SK-N-SH (cell line): Measurements from ENCODE around the gene TMEM150C. TPM values are rescaled to one million over a fixed set of nuclear protein-coding genes. Genes with fewer than 3 reads are reported as not detected.

Experiments
- CTCF ChIA-PET: fragments of 300-600, 350-600 bp; formaldehyde crosslinking; extraction: SDS; loops from one replicate; lab custom pipeline; 2021; lab: Yijun Ruan, JAX
- POLR2A ChIA-PET: fragments of 350-600 bp; sonication (Branson Sonifier 250); formaldehyde crosslinking; extraction: SDS; loops from one replicate; lab custom pipeline; 2020; ENCODE audit warnings: antibody characterized with exemption, inconsistent platforms; lab: Yijun Ruan, JAX
- DNase-seq: peaks from one replicate; pipeline ENCODE4 v3.0.0; 2012
- H2AFZ ChIP-seq: fragments of 200-600 bp; sonication (generic); 2 replicates; pipeline ENCODE4 v1.8.1; 2016; ENCODE audit warnings: antibody characterized with exemption, mild to moderate bottlenecking, low read depth
- H3F3A ChIP-seq: fragments of 200-600 bp; sonication (generic); replicated peaks from 2 replicates; pipeline ENCODE3; 2016; ENCODE audit warnings: antibody characterized with exemption, mild to moderate bottlenecking; ENCODE audit not compliant: insufficient read depth
- H3K27ac ChIP-seq, 2 experiments: fragments of 200-500 bp in 1 of 2; fragments of 200-600 bp in 1 of 2; sonication (Bioruptor generic) in 1 of 2; sonication (generic), shearing (Covaris generic) in 1 of 2; 2 replicates each; pipeline versions ENCODE4 v1.5.1 to v1.6.1; 2014 to 2016; ENCODE audit warnings: low read depth in 2 of 2, inconsistent platforms in 1 of 2, low read length in 1 of 2, mild to moderate bottlenecking in 1 of 2, mixed read lengths in 1 of 2
- H3K27me3 ChIP-seq: fragments of 200-600 bp; sonication (generic), shearing (Covaris generic); 2 replicates; pipeline ENCODE4 v1.6.1; 2016; ENCODE audit warnings: mixed run types; ENCODE audit not compliant: insufficient read depth
- H3K36me3 ChIP-seq, 2 experiments: fragments of 200-500 bp in 1 of 2; fragments of 200-600 bp in 1 of 2; sonication (Bioruptor generic) in 1 of 2; sonication (generic) in 1 of 2; replicated peaks in 1 of 2; 2 replicates each; pipeline versions ENCODE3 to v1.5.1; 2014 to 2016; ENCODE audit warnings: low read length in 1 of 2, mild to moderate bottlenecking in 1 of 2; ENCODE audit not compliant: insufficient read depth in 2 of 2, control insufficient read depth in 1 of 2
- H3K4me1 ChIP-seq, 2 experiments: fragments of 200-500 bp in 1 of 2; fragments of 200-600 bp in 1 of 2; sonication (Bioruptor generic) in 1 of 2; sonication (generic), shearing (Covaris generic) in 1 of 2; 2 replicates each; pipeline versions ENCODE4 v1.5.1 to v1.6.1; 2014 to 2016; ENCODE audit warnings: low read depth in 1 of 2, low read length in 1 of 2, mixed run types in 1 of 2; ENCODE audit not compliant: insufficient read depth in 2 of 2, control insufficient read depth in 1 of 2
- H3K4me2 ChIP-seq: fragments of 200-600 bp; sonication (generic), shearing (Covaris generic); 2 replicates; pipeline ENCODE4 v1.6.1; 2017; ENCODE audit warnings: mixed run types
- H3K4me3 ChIP-seq, 2 experiments: fragments of 200-500 bp in 1 of 2; fragments of 200-600 bp in 1 of 2; sonication (Bioruptor generic) in 1 of 2; sonication (generic), shearing (Covaris generic) in 1 of 2; 2 replicates each; pipeline versions ENCODE4 v1.5.1 to v1.8.1; 2014 to 2016; ENCODE audit warnings: low read depth in 2 of 2, inconsistent platforms in 1 of 2, low read length in 1 of 2, mild to moderate bottlenecking in 1 of 2, mixed read lengths in 1 of 2, moderate library complexity in 1 of 2
- H3K79me2 ChIP-seq: fragments of 200-600 bp; sonication (generic); 2 replicates; pipeline ENCODE4 v1.8.1; 2017; ENCODE audit warnings: mild to moderate bottlenecking; ENCODE audit not compliant: insufficient read depth
- H3K9ac ChIP-seq: fragments of 200-600 bp; sonication (generic); 2 replicates; pipeline ENCODE4 v1.6.1; 2017; ENCODE audit warnings: mixed run types
- H3K9me2 ChIP-seq: fragments of 200-600 bp; sonication (generic); 2 replicates; pipeline ENCODE4 v1.6.1; 2017; ENCODE audit warnings: mixed run types
- H3K9me3 ChIP-seq: fragments of 200-600 bp; sonication (generic); 2 replicates; pipeline ENCODE4 v1.6.1; 2017; ENCODE audit warnings: mixed run types, mild to moderate bottlenecking, moderate library complexity
- H4K20me1 ChIP-seq: fragments of 200-600 bp; sonication (generic); 2 replicates; pipeline ENCODE4 v1.6.1; 2017; ENCODE audit warnings: mild to moderate bottlenecking, mixed run types; ENCODE audit not compliant: insufficient read depth
- CHD2 ChIP-seq: fragments of 150-350 bp; IDR thresholded peaks from 2 replicates; pipeline ENCODE4 v1.6.1; 2018; ENCODE audit warnings: low read length; ENCODE audit not compliant: partially characterized antibody
- ELF1 ChIP-seq: IDR thresholded peaks from 2 replicates; pipeline ENCODE4 v1.4.0; 2012
- FOSL2 ChIP-seq: IDR thresholded peaks from 2 replicates; pipeline ENCODE4 v1.4.0; 2012; ENCODE audit warnings: low read depth, mild to moderate bottlenecking, moderate library complexity, borderline replicate concordance
- FOXJ3 ChIP-seq: sonication (generic); formaldehyde crosslinking; IDR thresholded peaks from 2 replicates; pipeline ENCODE4 v1.5.1; 2020; ENCODE audit warnings: mild to moderate bottlenecking, missing genetic modification reagents
- GATA2 ChIP-seq: sonication (generic); formaldehyde crosslinking; IDR thresholded peaks from 2 replicates; pipeline ENCODE4 v1.5.0; 2020; ENCODE audit warnings: mild to moderate bottlenecking, missing genetic modification reagents
- IRF3 ChIP-seq: fragments of 150-350 bp; IDR thresholded peaks from 2 replicates; pipeline ENCODE4 v1.6.1; 2016; ENCODE audit warnings: mild to moderate bottlenecking, low read depth, low read length
- JUND ChIP-seq: IDR thresholded peaks from 2 replicates; pipeline ENCODE4 v1.4.0; 2012
- MAX ChIP-seq: IDR thresholded peaks from 2 replicates; pipeline ENCODE4 v1.4.0; 2012; ENCODE audit warnings: low read depth
- MEF2A ChIP-seq: IDR thresholded peaks from 2 replicates; pipeline ENCODE4 v1.4.0; 2012; ENCODE audit warnings: low read depth, borderline replicate concordance
- NFIC ChIP-seq: IDR thresholded peaks from 2 replicates; pipeline ENCODE4 v1.4.0; 2012; ENCODE audit warnings: borderline replicate concordance
- POLR2AphosphoS5 ChIP-seq: IDR thresholded peaks from 2 replicates; pipeline ENCODE4 v1.6.1; 2012; ENCODE audit warnings: low read depth, low read length
- REST ChIP-seq: IDR thresholded peaks from 2 replicates; pipeline ENCODE4 v1.6.1; 2012; ENCODE audit warnings: mild to moderate bottlenecking, low read depth, low read length, moderate library complexity
- RXRA ChIP-seq: IDR thresholded peaks from 2 replicates; pipeline ENCODE4 v1.4.0; 2012; ENCODE audit warnings: low read depth, mild to moderate bottlenecking, borderline replicate concordance
- SMC3 ChIP-seq: IDR thresholded peaks from 2 replicates; pipeline ENCODE4 v1.6.1; 2012; ENCODE audit warnings: low read depth, low read length, improper control_type of control experiment
- TCF12 ChIP-seq: IDR thresholded peaks from 2 replicates; pipeline ENCODE4 v1.4.0; 2012
- TEAD4 ChIP-seq: IDR thresholded peaks from 2 replicates; pipeline ENCODE4 v1.4.0; 2012; ENCODE audit warnings: mild to moderate bottlenecking, borderline replicate concordance; ENCODE audit not compliant: insufficient read depth
- USF1 ChIP-seq: IDR thresholded peaks from 2 replicates; pipeline ENCODE4 v1.4.0; 2012; ENCODE audit warnings: low read depth, borderline replicate concordance
- WGBS: methylation state at CpG from one replicate; pipeline ENCODE4 v1.1.6; 2017; ENCODE audit warnings: low lambda C conversion rate; 5-methylcytosine and 5-hydroxymethylcytosine counted together
- polyA plus RNA-seq, 3 experiments: library from polyadenylated mRNA; depleted of rRNA; stranded (reverse); fragments of >200 nt; gene quantifications; 2 replicates each; pipeline ENCODE4 v1.2.3, GENCODE V29; 2012

TMEM150C gene
- polyA plus RNA-seq, 1 of the 3 experiments (the other 2 are of a cell fraction), result 1.0 TPM

- TF ChIP-seq REST (no peak), MAX (no peak), TEAD4 (no peak), FOXJ3 (no peak), USF1 (no peak), IRF3 (no peak), NFIC (no peak), SMC3 (no peak), JUND (no peak)
These were observed 65.4 kb downstream of the TMEM150C start (continued) for GRCh38 chr4:82496349-82496748.

- no peaks in the 10 kb centered on the region for H3K36me3 ChIP-seq
- CTCF ChIA-PET, result no interaction called here
- 83% methylated on average over 4 of the region's 4 CpGs for WGBS
- no peaks in the 10 kb centered on the region for H3K9me2 ChIP-seq
- TF ChIP-seq REST, result no peak
- TF ChIP-seq IRF3, result no peak
- no peak for TF ChIP-seq ELF1
- no peak for TF ChIP-seq MEF2A
- no peak for TF ChIP-seq FOXJ3
- no peak for TF ChIP-seq FOSL2
- no peak for TF ChIP-seq TEAD4
- TF ChIP-seq NFIC, result no peak
- TF ChIP-seq CHD2, result no peak
- no peak for TF ChIP-seq RXRA
- no peak for TF ChIP-seq GATA2 (CRISPR knock-in tag)
- no peak for TF ChIP-seq POLR2AphosphoS5
- TF ChIP-seq JUND, result no peak
- TF ChIP-seq TCF12, result no peak
- TF ChIP-seq MAX, result no peak
- no peak for DNase-seq
- no peak overlapping the region for H3K4me2 ChIP-seq
- H2AFZ ChIP-seq, result no peak overlapping the region
- H3K4me1 ChIP-seq, result peaks cover 0 to 6% of the 10 kb centered on the region in 2 experiments; a peak in 1 of 4 replicates
- no peaks in the 10 kb centered on the region for H3K9me3 ChIP-seq
- H4K20me1 ChIP-seq, result no peaks in the 10 kb centered on the region
- peaks cover 7% of the 10 kb centered on the region for H3F3A ChIP-seq
- POLR2A ChIA-PET, result no interaction called here
- H3K9ac ChIP-seq, result no peak overlapping the region
- no peak overlapping the region for H3K27ac ChIP-seq
- H3K27me3 ChIP-seq, result no peaks in the 10 kb centered on the region
- no peak overlapping the region for H3K4me3 ChIP-seq
- no peaks in the 10 kb centered on the region for H3K79me2 ChIP-seq
These were observed 66.1 kb downstream of the TMEM150C start for GRCh38 chr4:82495666-82496065.
